GM18867 (cell line): ENCODE data around the gene MTR.

Experiments used
- ATAC-seq: cut with Tn5 transposase; IDR thresholded peaks from one replicate; pipeline ENCODE4 v1.9.1; 2021; ENCODE audit warnings: mild to moderate bottlenecking, moderate library complexity; ENCODE audit not compliant: unreplicated experiment

MTR gene

GRCh38 chr1:236795035-236795756 is at the start of gene MTR:
Gene MTR, plus strand, starts transcription at chr1:236795292. Its CDS starts 412 bp downstream, at chr1:236795704.
- peak; percentile 98 for ATAC-seq

- no peak for ATAC-seq
These were observed 48.3 kb upstream of the MTR start for GRCh38 chr1:236746785-236747184.

DNA sequence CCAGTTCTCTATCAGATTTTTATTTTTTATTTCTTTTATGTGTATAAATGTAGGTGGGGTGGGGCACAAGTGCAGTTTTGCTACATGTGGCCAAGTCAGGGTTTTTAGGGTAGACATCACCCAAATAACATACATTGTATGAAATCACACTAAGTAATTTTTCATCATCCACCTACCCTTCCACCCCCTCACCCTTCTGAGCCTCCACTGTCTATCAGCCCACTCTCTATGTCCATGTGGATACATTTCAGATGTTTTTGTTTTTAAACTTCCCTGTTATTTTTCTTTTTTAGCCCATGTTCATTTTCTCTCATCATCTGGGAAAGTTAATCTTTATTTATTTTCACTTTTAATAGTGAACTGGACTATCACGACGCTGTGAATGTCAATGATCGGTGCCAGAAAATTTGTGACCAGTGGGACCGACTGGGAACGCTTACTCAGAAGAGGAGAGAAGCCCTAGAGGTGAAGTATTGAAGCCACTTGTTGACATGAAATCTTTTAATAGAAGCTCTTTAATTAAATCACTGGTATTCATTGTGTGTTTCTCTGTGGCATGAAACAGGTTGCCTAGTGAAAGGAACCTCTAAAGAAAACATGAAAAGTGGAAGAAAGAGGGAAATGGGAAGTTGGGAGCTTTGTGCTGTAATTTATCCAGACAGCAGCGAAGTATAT is 47.6 kb upstream of the MTR start:
- no peak for ATAC-seq

DNA sequence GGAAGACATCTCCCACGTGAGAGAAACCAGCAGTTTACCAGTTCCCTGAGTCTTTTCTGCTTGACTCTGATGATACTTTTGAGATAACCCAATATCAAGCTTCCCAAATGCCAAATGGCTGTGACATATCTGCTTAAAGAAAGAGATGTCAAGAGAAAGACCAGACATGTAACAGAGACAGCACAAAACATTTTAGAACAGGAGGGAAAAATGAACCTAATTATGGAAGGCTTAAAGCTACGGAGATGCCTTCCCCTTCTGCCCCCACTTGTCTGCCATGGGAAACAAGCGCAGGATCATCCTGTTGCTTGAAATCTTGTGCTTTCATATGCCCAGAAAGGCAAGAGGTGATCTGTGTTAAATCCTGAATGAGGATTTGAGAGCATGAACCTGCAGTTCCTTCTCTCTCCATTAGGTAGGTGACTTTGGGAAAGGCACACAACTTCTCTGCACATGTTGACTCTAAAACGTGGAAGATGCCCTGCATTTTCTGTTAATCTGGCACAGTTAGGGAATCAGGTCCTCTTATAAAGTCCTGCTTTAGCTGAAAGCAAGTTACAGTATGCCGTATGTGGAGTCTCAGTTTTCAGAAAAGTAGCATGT is 46.7 kb upstream of the MTR start:
- no peak for ATAC-seq

DNA sequence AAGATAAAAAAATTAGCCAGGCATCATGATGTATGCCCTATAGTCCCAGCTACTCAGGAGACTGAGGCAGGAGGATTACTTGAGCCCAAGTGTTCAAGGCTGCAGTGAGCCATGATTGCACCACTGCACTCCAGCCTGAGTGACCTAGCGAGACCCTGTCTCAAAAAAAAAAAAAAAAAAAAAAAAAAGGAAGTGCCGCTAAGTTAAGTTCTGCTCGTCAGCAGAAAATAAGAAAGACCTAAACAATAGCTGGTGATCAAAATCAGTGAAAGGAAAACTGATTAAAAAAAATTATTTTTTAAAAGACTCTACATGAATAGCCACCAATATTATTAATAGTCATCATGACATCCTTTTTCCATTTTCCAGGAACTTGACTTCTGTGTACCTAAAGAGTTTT is 44.2 kb upstream of the MTR start:
- no peak for ATAC-seq

DNA sequence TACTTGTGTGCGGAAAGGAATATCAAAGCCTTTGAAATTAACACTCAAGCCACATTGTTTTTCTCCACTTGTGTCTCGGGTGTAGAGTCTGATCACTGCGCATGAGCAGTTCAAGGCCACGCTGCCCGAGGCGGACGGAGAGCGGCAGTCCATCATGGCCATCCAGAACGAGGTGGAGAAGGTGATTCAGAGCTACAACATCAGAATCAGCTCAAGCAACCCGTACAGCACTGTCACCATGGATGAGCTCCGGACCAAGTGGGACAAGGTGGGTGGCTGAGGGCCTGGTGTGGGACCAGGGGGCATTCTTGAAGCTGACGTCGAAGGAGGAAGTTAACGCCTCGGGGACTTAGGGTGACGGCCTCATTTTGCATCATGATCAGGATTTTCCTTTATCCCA is 43.7 kb upstream of the MTR start:
- ATAC-seq: no peak

- ATAC-seq: no peak
These were observed 43.2 kb upstream of the MTR start for GRCh38 chr1:236751935-236752334.

DNA sequence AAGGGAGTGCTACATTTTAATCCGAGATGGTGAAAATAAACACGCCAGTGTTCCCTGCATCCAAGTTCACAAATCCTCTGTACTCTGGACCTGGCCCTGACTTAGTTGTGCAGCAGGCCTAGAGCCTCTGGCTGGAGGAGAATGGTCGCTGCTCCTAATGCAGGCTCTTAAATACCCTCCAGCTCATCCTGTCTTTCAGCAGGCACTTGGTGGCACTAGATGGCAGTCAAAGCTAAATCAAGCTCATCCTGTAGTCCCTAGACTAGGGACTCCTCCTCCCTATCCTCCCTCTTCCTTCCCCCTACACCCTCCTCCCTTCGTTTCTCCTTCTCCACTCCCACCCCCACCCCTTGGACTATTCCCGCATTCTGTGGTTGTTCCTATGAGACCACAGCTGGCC is 41.6 kb upstream of the MTR start:
- ATAC-seq: no peak

GRCh38 chr1:236753964-236754363 is 41.1 kb upstream of the MTR start:
- ATAC-seq: no peak

DNA sequence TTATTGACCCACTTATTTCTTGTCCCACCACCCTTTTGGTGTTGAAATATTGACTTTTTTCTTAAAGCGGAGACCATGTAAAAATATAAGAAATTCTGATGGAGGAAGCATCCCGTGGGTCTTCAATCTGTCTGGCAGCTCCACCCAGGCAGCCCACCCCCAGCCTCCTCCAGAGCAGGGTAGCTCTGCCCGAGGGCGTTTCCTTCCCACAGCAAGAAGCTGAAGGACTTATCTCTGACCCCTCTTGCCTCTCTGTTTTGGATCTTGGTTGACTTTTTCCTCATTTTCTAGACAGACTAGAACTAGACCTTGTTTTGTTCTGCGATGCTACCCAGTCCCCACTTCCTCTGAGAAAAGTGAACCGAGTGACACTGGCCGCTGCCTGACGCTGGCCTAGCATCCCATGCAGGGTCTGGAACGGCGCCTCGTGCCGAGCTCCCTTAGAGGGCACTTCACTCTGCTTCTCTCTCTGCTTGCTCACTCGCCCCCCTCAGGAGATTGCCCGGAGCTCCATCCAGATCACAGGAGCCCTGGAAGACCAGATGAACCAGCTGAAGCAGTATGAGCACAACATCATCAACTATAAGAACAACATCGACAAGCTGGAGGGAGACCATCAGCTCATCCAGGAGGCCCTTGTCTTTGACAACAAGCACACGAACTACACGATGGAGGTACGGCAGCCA is 40.4 kb upstream of the MTR start:
- no peak for ATAC-seq

- no peak for ATAC-seq
These were observed 37.5 kb upstream of the MTR start for GRCh38 chr1:236757640-236758039.

- no peak for ATAC-seq
These were observed 35.7 kb upstream of the MTR start for GRCh38 chr1:236759252-236759859.

- ATAC-seq: no peak
These were observed 34.6 kb upstream of the MTR start for GRCh38 chr1:236760480-236760879.

- ATAC-seq: no peak
These were observed 34.1 kb upstream of the MTR start for GRCh38 chr1:236760986-236761385.

DNA sequence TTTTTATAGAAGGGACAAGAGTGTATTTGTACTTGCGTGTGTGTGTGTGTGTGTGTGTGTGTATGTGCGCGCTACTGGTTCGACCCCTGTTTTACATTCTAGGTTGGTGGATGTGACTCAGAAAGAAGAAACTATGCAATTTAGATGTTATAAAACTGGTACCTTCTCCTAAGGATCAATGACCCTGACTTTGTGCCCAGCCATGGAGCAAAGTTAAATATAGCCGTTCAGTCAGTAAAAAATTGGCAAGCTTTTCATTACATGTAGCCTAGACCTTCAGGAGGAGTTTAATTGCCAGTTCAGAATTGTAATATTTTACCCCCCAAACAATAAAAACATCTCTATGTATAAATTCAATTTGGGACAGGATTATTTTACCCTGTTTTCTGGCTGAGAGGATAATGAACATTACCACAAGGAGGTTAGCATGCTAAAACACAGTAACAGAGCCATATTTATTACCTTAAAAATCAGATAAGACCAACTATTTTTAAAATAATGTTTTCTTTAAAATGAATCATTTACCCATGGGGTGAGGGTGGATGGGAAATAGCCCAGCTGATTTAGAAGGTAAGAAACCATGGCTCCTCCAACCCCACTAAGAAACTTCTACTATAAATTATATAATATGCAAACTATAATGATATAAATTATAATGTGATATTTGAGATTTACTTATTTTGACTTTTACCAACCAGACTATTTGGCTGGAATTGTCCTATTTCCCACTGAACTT is 33.5 kb upstream of the MTR start:
- no peak for ATAC-seq

DNA sequence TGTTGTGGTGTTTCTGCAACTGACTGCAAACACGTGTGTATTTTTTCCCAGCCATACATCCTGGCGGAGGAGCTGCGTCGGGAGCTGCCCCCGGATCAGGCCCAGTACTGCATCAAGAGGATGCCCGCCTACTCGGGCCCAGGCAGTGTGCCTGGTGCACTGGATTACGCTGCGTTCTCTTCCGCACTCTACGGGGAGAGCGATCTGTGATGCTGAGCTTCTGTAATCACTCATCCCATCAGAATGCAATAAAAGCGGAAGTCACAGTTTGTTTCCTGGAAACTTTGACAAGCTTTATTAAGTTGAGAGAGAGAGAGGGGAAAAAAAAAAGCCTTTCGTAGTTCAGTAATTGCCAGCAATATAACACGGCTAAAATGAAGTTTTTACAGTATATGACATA is 32.7 kb upstream of the MTR start:
- no peak for ATAC-seq

- no peak for ATAC-seq
These were observed 29.3 kb upstream of the MTR start for GRCh38 chr1:236765831-236766230.

DNA sequence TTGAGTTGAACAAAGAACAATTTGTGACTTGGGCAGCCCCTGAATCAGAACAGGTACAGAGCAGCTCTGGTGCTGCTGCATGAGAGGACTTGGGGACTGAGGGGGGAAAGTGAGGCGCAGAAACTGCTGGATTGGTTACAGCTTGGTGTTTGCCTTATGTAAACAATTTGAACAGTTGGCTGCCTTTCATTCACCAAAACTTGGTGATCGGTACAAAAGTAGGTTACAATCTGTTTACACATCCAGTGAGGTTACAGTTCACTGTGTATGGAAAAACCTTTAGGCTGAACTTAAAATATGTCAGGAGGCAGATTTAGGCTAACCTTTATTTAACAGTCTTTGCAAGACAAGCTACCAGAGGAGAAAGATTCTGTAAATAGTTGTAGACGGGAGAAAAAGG is 28.6 kb upstream of the MTR start:
- no peak for ATAC-seq

DNA sequence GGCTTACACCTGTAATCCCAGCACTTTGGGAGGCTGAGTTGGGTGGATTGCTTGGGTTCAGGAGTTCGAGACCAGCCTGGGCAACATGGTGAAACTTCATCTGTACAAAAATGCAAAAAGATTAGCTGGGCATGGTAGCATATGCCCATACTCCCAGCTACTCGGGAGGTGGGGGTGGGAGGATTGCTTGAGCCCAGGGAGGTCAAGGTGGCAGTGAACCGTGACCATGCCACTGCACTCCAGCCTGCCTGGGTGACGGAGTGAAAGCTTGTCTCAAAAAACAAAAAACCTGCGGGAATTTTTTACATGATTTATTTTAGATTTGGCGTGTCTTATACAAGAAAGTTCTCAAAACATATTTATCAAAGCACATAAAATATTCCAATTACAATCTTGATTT is 27.8 kb upstream of the MTR start:
- no peak for ATAC-seq

GRCh38 chr1:236768601-236769000 is 26.5 kb upstream of the MTR start:
- ATAC-seq: no peak

- ATAC-seq: no peak
These were observed 21.2 kb upstream of the MTR start for GRCh38 chr1:236773919-236774318.
